ENCODE measurements around the gene BLVRB. TPM values are rescaled to one million over a fixed set of nuclear protein-coding genes. Genes with fewer than 3 reads are reported as not detected.
"Not testable (repeated sequence)": the region's sequence is repeated elsewhere in the genome, so short reads cannot be mapped to it uniquely, and the experiment has no call there.

The BLVRB gene
- total RNA-seq, 1 experiment from 2014 or later = 10.2 TPM

- H3K9ac ChIP-seq (ENCODE audit: low read length) = peak overlapping the region; percentile 96
- H3K27me3 ChIP-seq (ENCODE audit: low read length) = no peaks in the 10 kb centered on the region
- H3K4me2 ChIP-seq (ENCODE audit: low read depth, low read length, poor library complexity, severe bottlenecking) = peak overlapping the region; percentile 95
- H3K27ac ChIP-seq (ENCODE audit: low read length) = peak overlapping the region; percentile 95
- peaks cover 11% of the 10 kb centered on the region for H3K36me3 ChIP-seq (ENCODE audit: insufficient read depth, low read length)
- H3K9me2 ChIP-seq (replicated peaks; ENCODE audit: insufficient read depth, low read length) = no peaks in the 10 kb centered on the region
- peak; percentile 100 for DNase-seq
- H3K9me3 ChIP-seq (ENCODE audit: low read length) = no peaks in the 10 kb centered on the region
- peaks cover 10% of the 10 kb centered on the region; the same call in 1 of the 2 replicates for H4K20me1 ChIP-seq (ENCODE audit: insufficient read depth, low read depth, low read length)
- H3K4me3 ChIP-seq (ENCODE audit: low read length) = peak overlapping the region; percentile 93
- H3K79me2 ChIP-seq (ENCODE audit: low read length) = peaks cover 22% of the 10 kb centered on the region
- H2AFZ ChIP-seq (ENCODE audit: low read length) = peak overlapping the region; percentile 6; the same call in 1 of the 2 replicates
- peaks cover 13% of the 10 kb centered on the region for H3K4me1 ChIP-seq (ENCODE audit: low read length)
These were observed 22.2 kb downstream of the BLVRB start for GRCh38 chr19:40443131-40443999.

GRCh38 chr19:40442328-40443130, 23.0 kb downstream of the BLVRB start:
- H4K20me1 ChIP-seq (ENCODE audit: insufficient read depth, low read depth, low read length) = peaks cover 10% of the 10 kb centered on the region; the same call in 1 of the 2 replicates
- H2AFZ ChIP-seq (ENCODE audit: low read length) = no peak overlapping the region
- H3K9me2 ChIP-seq (replicated peaks; ENCODE audit: insufficient read depth, low read length) = no peaks in the 10 kb centered on the region
- peaks cover 22% of the 10 kb centered on the region for H3K79me2 ChIP-seq (ENCODE audit: low read length)
- peaks cover 13% of the 10 kb centered on the region for H3K4me1 ChIP-seq (ENCODE audit: low read length)
- H3K27me3 ChIP-seq (ENCODE audit: low read length) = no peaks in the 10 kb centered on the region
- peaks cover 11% of the 10 kb centered on the region for H3K36me3 ChIP-seq (ENCODE audit: insufficient read depth, low read length)
- peak overlapping the region; percentile 44; the same call in 1 of the 2 replicates for H3K27ac ChIP-seq (ENCODE audit: low read length)
- H3K9me3 ChIP-seq (ENCODE audit: low read length) = no peaks in the 10 kb centered on the region
- peak overlapping the region; percentile 74 for H3K4me3 ChIP-seq (ENCODE audit: low read length)
- DNase-seq = peak; percentile 71
- H3K9ac ChIP-seq (ENCODE audit: low read length) = peak overlapping the region; percentile 74
- peak overlapping the region; percentile 86 for H3K4me2 ChIP-seq (ENCODE audit: low read depth, low read length, poor library complexity, severe bottlenecking)

DNA sequence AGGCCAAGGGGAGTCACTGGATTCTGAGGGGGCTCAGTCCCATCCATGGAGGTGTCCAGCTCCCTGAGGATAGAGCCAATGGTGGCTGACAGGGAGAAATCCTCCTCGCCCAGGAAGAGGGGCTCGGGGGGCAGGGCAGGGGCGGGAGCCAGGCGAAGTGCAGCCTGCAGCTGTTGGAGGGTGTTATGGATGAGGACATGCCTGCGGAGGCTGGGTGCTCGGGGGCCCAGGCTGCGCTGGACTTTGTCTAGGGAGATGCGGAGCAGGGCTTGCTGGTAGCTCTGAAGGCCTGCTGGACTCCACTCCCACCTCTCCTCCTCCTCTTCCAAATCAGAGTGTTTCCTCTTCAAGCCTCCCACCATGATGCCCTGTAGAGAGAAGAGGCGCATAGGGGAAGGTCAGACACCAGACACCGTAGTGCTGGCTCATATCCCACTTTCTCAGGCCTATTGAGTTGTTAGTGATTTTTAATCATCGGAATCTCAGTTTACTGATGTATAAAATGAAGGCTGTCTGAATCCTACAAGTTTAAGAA, 23.8 kb downstream of the BLVRB start:
- no peaks in the 10 kb centered on the region for H3K9me3 ChIP-seq (ENCODE audit: low read length)
- H3K9me2 ChIP-seq (replicated peaks; ENCODE audit: insufficient read depth, low read length) = no peaks in the 10 kb centered on the region
- H4K20me1 ChIP-seq (ENCODE audit: insufficient read depth, low read depth, low read length) = peaks cover 10% of the 10 kb centered on the region; the same call in 1 of the 2 replicates
- peaks cover 22% of the 10 kb centered on the region for H3K79me2 ChIP-seq (ENCODE audit: low read length)
- H3K4me2 ChIP-seq (ENCODE audit: low read depth, low read length, poor library complexity, severe bottlenecking) = peak overlapping the region; percentile 86
- no peak for DNase-seq
- no peak overlapping the region for H2AFZ ChIP-seq (ENCODE audit: low read length)
- H3K4me3 ChIP-seq (ENCODE audit: low read length) = peak overlapping the region; percentile 74
- no peaks in the 10 kb centered on the region for H3K27me3 ChIP-seq (ENCODE audit: low read length)
- H3K36me3 ChIP-seq (ENCODE audit: insufficient read depth, low read length) = peaks cover 11% of the 10 kb centered on the region
- peaks cover 13% of the 10 kb centered on the region for H3K4me1 ChIP-seq (ENCODE audit: low read length)
- no peak overlapping the region for H3K27ac ChIP-seq (ENCODE audit: low read length)
- H3K9ac ChIP-seq (ENCODE audit: low read length) = no peak overlapping the region

DNA sequence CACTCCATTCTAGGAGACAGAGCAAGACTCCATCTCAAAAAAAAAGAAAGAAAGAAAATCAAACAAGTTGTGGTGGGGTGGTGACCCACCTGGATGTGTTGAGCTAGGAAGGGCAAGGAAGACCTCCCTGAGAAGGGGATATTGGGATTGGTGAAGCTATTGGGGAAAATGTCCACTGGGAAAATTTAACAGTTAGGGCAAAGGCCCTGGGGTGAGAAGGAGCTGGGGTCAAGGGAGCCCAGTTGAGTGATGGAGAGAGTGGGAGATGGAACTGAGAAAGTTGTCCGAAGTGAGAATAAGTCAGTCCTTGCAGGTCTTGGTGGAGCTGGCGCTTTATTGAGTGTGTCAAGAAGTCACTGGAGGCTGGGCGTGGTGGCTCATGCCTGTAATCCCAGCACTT, 27.3 kb downstream of the BLVRB start:
- H3K4me1 ChIP-seq (ENCODE audit: low read length) = peaks cover 32% of the 10 kb centered on the region
- no peak overlapping the region for H3K4me2 ChIP-seq (ENCODE audit: low read depth, low read length, poor library complexity, severe bottlenecking)
- no peak overlapping the region for H3K27ac ChIP-seq (ENCODE audit: low read length)
- H3K9ac ChIP-seq (ENCODE audit: low read length) = no peak overlapping the region
- peaks cover 11% of the 10 kb centered on the region for H3K36me3 ChIP-seq (ENCODE audit: insufficient read depth, low read length)
- no peak overlapping the region for H3K4me3 ChIP-seq (ENCODE audit: low read length)
- no peak for DNase-seq
- no peaks in the 10 kb centered on the region for H3K9me2 ChIP-seq (replicated peaks; ENCODE audit: insufficient read depth, low read length)
- H2AFZ ChIP-seq (ENCODE audit: low read length) = no peak overlapping the region
- H3K27me3 ChIP-seq (ENCODE audit: low read length) = no peaks in the 10 kb centered on the region
- peaks cover 10% of the 10 kb centered on the region; the same call in 1 of the 2 replicates for H4K20me1 ChIP-seq (ENCODE audit: insufficient read depth, low read depth, low read length)
- H3K9me3 ChIP-seq (ENCODE audit: low read length) = no peaks in the 10 kb centered on the region
- H3K79me2 ChIP-seq (ENCODE audit: low read length) = peaks cover 16% of the 10 kb centered on the region

- H3K9me3 ChIP-seq (ENCODE audit: low read length) = no peaks in the 10 kb centered on the region
- no peaks in the 10 kb centered on the region for H3K27me3 ChIP-seq (ENCODE audit: low read length)
- peak overlapping the region; percentile 90 for H2AFZ ChIP-seq (ENCODE audit: low read length)
- no peaks in the 10 kb centered on the region for H3K79me2 ChIP-seq (ENCODE audit: low read length)
- peak overlapping the region; percentile 67 for H3K9ac ChIP-seq (ENCODE audit: low read length)
- DNase-seq = peak; percentile 82
- peak overlapping the region; percentile 52 for H3K27ac ChIP-seq (ENCODE audit: low read length)
- H3K4me3 ChIP-seq (ENCODE audit: low read length) = peak overlapping the region; percentile 65; the same call in 1 of the 2 replicates
- H3K4me1 ChIP-seq (ENCODE audit: low read length) = peaks cover 25% of the 10 kb centered on the region
- peak overlapping the region; percentile 61 for H3K4me2 ChIP-seq (ENCODE audit: low read depth, low read length, poor library complexity, severe bottlenecking)
- no peaks in the 10 kb centered on the region for H3K36me3 ChIP-seq (ENCODE audit: insufficient read depth, low read length)
- no peaks in the 10 kb centered on the region for H3K9me2 ChIP-seq (replicated peaks; ENCODE audit: insufficient read depth, low read length)
- H4K20me1 ChIP-seq (ENCODE audit: insufficient read depth, low read depth, low read length) = no peaks in the 10 kb centered on the region
These were observed 31.9 kb downstream of the BLVRB start for GRCh38 chr19:40433391-40434216.

GRCh38 chr19:40432760-40433159, 32.8 kb downstream of the BLVRB start:
- not testable (repeated sequence) for H3K9me3 ChIP-seq (ENCODE audit: low read length); H3K36me3 ChIP-seq (ENCODE audit: insufficient read depth, low read length); DNase-seq; H3K9ac ChIP-seq (ENCODE audit: low read length); H3K4me3 ChIP-seq (ENCODE audit: low read length); H3K79me2 ChIP-seq (ENCODE audit: low read length); H3K27me3 ChIP-seq (ENCODE audit: low read length); H3K9me2 ChIP-seq (replicated peaks; ENCODE audit: insufficient read depth, low read length); H3K27ac ChIP-seq (ENCODE audit: low read length); H2AFZ ChIP-seq (ENCODE audit: low read length); H4K20me1 ChIP-seq (ENCODE audit: insufficient read depth, low read depth, low read length)
- Histone ChIP-seq H3K4me1 (ENCODE audit: low read length) (peaks cover 25% of the 10 kb centered on the region), H3K4me2 (ENCODE audit: low read depth, low read length, poor library complexity, severe bottlenecking) (peak overlapping the region; percentile 61)

DNA sequence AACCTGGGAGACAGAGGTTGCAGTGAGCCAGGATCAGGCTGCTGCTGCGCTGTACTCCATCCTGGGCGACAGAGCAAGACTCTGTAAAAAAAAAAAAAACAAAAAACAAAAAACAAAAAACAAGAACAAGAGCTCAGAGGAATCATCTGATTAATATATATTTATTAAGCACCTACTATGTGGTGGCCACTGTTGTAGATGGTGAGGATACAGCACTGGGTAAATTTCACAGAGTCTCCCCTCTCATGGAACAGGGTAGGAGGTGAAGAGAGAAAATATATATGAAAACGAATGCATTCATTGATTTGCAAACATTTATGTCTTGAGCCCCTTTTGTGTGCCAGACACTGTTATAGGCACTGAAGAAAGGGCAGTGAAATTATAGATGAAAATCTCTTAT, 33.8 kb downstream of the BLVRB start:
- no peaks in the 10 kb centered on the region for H3K79me2 ChIP-seq (ENCODE audit: low read length)
- no peaks in the 10 kb centered on the region for H4K20me1 ChIP-seq (ENCODE audit: insufficient read depth, low read depth, low read length)
- no peak overlapping the region for H3K4me2 ChIP-seq (ENCODE audit: low read depth, low read length, poor library complexity, severe bottlenecking)
- H3K4me1 ChIP-seq (ENCODE audit: low read length) = peaks cover 25% of the 10 kb centered on the region
- H2AFZ ChIP-seq (ENCODE audit: low read length) = no peak overlapping the region
- no peak for DNase-seq
- H3K9ac ChIP-seq (ENCODE audit: low read length) = no peak overlapping the region
- H3K27me3 ChIP-seq (ENCODE audit: low read length) = no peaks in the 10 kb centered on the region
- H3K36me3 ChIP-seq (ENCODE audit: insufficient read depth, low read length) = no peaks in the 10 kb centered on the region
- no peaks in the 10 kb centered on the region for H3K9me2 ChIP-seq (replicated peaks; ENCODE audit: insufficient read depth, low read length)
- no peak overlapping the region for H3K27ac ChIP-seq (ENCODE audit: low read length)
- no peaks in the 10 kb centered on the region for H3K9me3 ChIP-seq (ENCODE audit: low read length)
- no peak overlapping the region for H3K4me3 ChIP-seq (ENCODE audit: low read length)

Measured in Karpas-422 (cell line).